GM18907 (cell line): ENCODE measurements around the gene PARVA.
"Not testable (repeated sequence)": the region's sequence is repeated elsewhere in the genome, so short reads cannot be mapped to it uniquely, and the experiment has no call there.

Source experiments
- ATAC-seq: cut with Tn5 transposase; IDR thresholded peaks from one replicate; pipeline ENCODE4 v1.9.1; 2021; ENCODE audit warnings: mild to moderate bottlenecking, moderate library complexity; ENCODE audit not compliant: unreplicated experiment

Gene PARVA

DNA sequence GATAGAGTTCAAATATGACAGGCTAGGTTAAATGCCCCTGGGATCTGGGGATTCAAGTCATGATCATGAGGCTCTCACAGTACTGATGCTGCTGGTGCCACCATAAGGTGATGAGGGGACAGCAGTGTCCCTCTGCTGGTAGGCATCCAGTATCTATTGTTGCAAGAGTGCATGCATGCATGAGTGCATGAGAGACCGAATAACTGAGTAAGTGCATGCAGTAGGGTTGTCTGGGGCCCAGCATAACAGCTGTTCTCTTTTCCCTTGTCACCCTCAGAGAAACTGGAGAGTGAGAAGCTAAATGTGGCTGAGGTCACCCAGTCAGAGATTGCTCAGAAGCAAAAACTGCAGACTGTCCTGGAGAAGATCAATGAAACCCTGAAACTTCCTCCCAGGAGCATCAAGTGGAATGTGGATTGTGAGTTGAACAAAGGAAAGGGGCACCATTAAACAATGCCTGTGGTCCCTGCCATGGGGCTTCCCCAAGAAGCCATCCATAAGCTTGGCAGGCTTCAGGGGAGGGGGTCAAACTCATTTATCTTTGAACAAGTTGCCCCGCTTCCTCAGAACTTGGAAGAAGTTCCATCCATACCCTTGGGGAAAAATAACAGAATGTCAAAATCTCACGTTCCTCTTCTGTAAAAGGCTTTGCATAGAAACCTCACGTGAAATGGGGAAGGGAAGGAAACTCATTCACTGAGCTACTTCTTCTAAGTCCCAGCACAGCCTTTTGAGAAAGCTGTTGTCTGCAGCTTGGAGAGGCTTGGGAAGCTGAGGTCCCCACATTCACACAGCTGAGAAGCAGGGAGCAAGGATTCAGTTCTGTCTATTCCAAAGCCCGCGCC is 119.0 kb downstream of the PARVA start:
- no peak for ATAC-seq

DNA sequence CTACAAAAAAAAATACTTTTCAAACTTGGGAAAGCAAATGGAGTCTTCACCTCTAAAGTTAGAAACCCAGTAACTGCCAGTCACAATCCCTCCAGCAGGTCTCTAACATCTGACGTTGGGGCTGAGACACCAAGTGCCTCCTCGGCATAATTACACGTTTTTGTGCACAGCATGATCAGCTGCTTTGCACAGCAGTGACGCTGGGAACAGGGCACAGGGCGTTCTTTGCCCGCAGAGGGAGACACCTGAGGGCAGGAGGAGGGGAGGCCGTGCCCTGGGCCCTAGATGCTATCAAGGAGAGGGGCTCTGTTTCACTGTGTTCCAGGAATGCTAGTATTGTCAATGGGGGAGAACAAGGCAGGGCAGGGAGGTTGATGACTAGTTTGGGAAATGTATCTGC is 120.1 kb downstream of the PARVA start:
- no peak for ATAC-seq

GRCh38 chr11:12499071-12499470 is 121.7 kb downstream of the PARVA start:
- ATAC-seq = no peak

DNA sequence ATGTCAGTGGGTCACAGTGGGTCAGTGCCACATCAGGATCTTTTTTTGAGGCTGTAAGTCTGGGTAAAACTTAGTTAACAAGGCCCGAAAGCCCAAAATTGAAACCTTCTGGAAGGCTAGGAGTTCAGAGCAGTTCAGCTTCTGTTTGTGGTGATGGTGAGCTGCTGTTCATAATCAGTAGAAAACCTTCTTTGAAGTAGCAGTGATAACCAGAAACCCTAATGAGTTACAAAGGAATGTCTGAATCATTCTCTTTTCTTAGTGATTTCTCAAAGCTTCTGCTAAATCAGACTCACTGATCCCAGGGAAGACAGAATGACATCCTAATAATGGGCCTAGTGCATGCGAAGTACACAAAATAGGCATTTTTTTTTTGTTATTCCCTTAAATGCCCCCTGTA is 124.7 kb downstream of the PARVA start:
- ATAC-seq = no peak

DNA sequence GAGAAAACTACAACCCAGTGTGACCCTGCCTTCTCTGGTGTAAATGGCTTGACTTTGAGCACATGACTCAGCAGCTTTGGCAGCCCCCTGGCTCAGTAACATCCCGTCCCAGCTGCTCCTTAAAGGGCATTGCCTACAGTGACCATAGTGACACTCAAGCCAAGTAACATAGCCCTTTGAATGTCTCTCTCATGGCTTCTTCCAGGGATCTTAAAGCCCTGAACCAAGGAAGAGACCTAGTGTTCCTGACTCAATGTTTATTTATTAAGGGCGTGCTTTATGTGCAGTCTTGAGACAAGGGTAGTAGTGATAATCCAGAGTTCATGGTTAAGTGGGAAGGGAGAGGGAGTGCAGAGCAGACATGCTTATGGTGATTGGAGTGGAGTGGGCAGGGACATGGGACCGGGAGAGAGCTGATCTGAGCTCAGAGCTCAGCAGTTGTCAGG is 125.7 kb downstream of the PARVA start:
- ATAC-seq = no peak

DNA sequence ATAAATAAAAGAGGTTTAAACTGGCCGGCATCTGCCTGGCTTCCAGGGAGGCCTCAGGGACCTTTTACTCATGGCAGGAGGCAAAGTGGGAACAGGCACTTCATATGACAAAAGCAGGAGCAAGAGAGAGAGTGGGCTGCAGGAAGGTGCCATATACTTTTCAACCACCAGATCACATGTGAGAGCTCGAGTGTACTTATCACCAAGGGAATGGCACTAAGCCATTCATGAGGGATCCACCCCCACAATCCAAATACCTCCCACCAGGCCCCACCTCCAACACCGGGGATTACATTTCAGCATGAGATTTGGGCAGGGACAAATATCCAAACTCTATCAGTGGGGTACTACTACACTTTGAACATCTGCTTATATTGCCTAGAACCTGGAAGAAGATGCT is 126.5 kb downstream of the PARVA start:
- no peak for ATAC-seq

DNA sequence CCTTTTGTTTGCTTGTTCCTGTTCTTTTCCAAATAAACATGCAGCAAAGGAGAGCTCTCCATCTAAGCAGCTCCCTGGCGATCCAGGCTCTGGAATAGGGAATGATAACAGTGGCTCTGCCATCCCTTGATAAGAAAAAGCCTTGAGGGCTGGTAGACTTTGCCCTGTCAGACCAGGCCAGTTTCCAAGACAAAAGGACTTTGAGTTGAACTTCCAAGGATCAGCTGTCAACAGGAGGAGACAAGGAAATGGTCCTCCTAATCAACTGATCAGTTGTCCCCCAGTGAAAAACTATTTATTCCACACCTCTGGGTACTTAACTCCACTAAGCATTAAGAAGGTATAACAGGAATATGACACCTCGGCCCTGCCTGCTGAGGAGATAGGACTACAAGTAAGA is 127.8 kb downstream of the PARVA start:
- no peak for ATAC-seq

DNA sequence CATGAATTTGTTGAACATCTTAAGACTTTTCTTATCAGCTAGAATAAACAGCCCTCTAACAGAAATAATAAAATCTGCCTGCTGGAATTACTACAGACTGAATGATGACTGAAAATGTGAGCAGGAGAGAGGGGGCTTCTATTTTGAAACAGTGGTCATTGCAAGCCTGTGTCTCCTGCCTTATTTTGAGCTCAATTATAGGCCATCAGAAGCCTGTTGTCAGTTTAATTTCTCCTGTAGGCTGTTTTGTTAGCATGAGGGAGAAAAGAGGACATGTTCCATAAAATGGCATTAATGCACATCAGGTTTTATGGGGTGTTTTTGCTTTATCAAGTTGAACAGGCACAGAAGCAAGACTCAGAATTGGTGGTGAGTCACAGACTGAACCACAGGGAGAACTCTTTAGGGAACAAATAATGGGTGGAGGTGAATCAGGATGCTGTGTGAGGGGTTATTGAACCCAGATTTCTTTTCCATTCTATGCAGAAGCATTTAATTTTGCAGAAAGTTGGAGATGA is 129.1 kb downstream of the PARVA start:
- no peak for ATAC-seq

- ATAC-seq = no peak
Observed at GRCh38 chr11:12507391-12507790, 130.0 kb downstream of the PARVA start.

- ATAC-seq = no peak
Observed at GRCh38 chr11:12508151-12508751, 130.9 kb downstream of the PARVA start.

GRCh38 chr11:12509371-12509770 is 132.0 kb downstream of the PARVA start:
- ATAC-seq = no peak

GRCh38 chr11:12512132-12512531 is 134.8 kb downstream of the PARVA start:
- no peak for ATAC-seq

- no peak for ATAC-seq
Observed at GRCh38 chr11:12512826-12513395, 135.5 kb downstream of the PARVA start.

DNA sequence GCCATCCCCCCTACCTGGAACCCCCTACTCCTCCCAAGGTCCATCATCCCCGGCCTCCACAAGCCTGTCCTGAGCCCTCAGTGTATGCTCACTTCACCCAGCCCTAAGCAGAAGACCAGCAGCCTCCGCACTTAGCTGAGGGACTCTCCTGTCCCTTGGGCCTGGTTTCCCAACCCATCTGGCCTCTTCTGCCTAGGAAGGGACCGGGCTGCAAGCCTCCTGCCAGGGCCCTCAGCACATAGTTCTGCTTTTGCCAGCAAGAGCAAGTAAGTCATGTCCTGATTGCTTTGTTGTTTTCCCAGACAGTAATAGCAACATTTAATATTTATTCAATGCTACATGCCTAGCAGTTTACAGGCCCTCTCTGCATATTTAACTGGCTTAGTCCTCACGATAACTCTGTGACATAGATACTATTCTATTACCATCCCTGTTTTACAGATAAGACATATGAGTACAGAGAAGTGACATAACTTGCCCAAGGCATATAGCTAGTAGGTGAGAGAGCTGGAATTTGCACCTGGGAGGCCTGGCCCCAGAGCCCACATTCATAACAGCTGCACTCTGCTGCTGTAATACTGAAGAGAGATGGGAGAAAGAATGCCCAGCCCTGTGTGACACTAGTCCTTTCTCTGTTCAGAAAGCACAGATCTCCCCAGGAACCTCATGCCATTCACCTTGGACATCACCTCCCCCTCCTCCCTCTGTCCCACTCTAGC is 139.2 kb downstream of the PARVA start:
- no peak for ATAC-seq

DNA sequence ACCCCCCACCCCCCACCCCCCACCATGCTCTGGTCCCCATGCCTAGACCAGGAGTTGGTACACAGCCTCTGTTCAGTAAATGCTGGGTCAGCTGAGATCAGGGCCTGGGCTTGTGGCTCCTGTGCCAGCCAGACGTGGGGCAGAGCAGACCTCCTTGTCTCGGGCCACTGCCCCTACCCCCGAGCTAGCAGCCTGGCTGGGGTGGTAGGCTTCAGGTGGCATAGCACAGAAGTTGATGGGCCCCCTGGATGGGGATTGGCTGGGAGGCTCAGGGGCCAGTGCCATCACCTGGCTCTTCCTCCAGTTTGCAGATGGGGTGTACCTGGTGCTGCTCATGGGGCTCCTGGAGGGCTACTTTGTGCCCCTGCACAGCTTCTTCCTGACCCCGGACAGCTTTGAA is 139.9 kb downstream of the PARVA start:
- no peak for ATAC-seq

GRCh38 chr11:12517741-12518140 is 140.4 kb downstream of the PARVA start:
- no peak for ATAC-seq

- no peak for ATAC-seq
Observed at GRCh38 chr11:12518606-12519385, 141.4 kb downstream of the PARVA start.

DNA sequence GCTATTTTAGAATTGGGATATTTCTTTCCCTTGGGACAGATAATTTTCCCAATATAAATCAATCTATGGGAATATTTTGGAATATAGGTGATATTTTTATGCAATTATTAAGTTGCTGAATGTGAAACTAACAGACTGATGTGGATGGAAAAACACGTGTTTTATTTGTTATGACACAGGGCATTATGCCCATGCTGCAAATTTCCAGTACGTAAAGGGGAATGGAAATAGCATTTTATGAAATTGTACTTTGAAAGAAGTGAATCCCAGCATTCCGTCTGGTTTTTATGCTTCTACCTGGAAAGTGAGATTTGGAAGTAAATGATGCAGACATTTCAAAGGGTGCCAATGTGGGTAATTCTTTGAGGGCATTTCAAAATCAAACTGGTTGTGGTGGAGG is 142.7 kb downstream of the PARVA start:
- no peak for ATAC-seq

- not testable (repeated sequence) for ATAC-seq
Observed at GRCh38 chr11:12520576-12520975, 143.2 kb downstream of the PARVA start.

- no peak for ATAC-seq
Observed at GRCh38 chr11:12523180-12523924, 146.0 kb downstream of the PARVA start.
